ENCODE measurements around the gene PPID. TPM values are rescaled to one million over a fixed set of nuclear protein-coding genes. Genes with fewer than 3 reads are reported as not detected.
A peak's percentile ranks its signal among the peaks of the same experiment; 100 is the strongest.

The PPID gene
- total and polyA plus RNA-seq, 4 experiments from 2014 or later = 30.2 to 54.8 (median 40.7) TPM

DNA sequence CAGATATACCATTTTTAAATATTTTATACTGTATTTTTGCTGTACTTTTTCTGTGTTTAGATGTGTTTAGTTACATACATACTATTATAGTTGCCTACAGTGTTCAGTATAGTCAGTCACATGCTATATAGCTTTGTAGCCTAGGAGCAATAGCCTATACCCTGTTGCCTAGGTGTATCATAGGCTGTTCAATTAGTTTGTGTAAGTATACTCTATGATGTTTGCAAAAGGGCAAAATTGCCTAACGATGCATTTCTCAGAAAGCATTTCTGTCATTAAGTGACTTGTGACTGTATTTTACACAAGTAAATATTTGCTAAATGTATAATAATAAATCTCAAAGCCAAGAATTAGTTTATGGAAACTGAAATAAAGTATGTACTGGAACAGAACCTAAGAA, 41.6 kb downstream of the PPID start:
- Mint-ChIP-seq H3K27ac (no peak overlapping the region), H3K4me3 (no peak overlapping the region), H3K9me3 (no peaks in the 10 kb centered on the region), H3K27me3 (no peaks in the 10 kb centered on the region), H3K36me3 (peaks cover 10 to 28% of the 10 kb centered on the region in 2 donors), H3K4me1 (peaks cover 0 to 2% (median under 1%) of the 10 kb centered on the region in 4 donors)
- POLR2A ChIA-PET (ENCODE audit: partially characterized antibody) = no interaction called here
- CTCF ChIA-PET (ENCODE audit: partially characterized antibody) = interaction anchor here (1.7 kb wide), 1 partner anchor 11 kb away, joined by 5 read pairs; no protein-coding TSS in a partner anchor
- DNase-seq = no peak
- Histone ChIP-seq H3K27ac (ENCODE audit: low read depth, low read length) (no peak overlapping the region), H3K4me1 (ENCODE audit: insufficient read depth, low read length) (no peaks in the 10 kb centered on the region), H3K27me3 (ENCODE audit: insufficient read depth, low read length) (no peaks in the 10 kb centered on the region), H3K9me3 (ENCODE audit: control insufficient read depth in 1 of 2, low read length in 2 of 2) (no peaks in the 10 kb centered on the region), H3K36me3 (ENCODE audit: insufficient read depth, low read length) (no peaks in the 10 kb centered on the region), H3K4me3 (ENCODE audit: low read length in 2 of 2) (no peak overlapping the region)
- intact Hi-C loops (cut with micrococcal nuclease) = no loop called here

DNA sequence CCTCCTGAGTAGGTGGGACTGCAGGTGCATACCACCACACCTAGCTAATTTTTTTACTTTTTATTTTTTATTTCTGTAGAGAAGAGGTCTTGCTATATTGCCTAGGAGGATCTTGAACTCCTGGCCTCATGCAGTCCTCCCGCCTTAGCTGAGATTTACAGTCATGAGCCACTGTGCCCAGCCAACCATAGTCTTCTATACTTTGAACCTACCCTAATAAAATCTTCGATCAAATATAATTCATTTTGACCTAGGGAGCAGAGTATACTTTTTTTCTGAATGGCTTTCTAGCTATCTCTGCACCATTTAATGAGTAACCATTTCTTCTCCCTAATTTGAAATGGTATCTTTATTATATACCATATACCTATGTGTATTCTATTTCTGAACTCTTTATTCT, 44.4 kb downstream of the PPID start:
- H3K4me1 Mint-ChIP-seq = peaks cover 1 to 6% (median 2%) of the 10 kb centered on the region in 4 donors
- H3K36me3 ChIP-seq (ENCODE audit: insufficient read depth, low read length) = no peaks in the 10 kb centered on the region
- peaks cover 6 to 19% of the 10 kb centered on the region in 2 donors for H3K36me3 Mint-ChIP-seq
- no peaks in the 10 kb centered on the region for H3K9me3 Mint-ChIP-seq
- H3K27me3 ChIP-seq (ENCODE audit: insufficient read depth, low read length) = no peaks in the 10 kb centered on the region
- H3K27me3 Mint-ChIP-seq = no peaks in the 10 kb centered on the region
- ChIA-PET POLR2A (ENCODE audit: partially characterized antibody) (no interaction called here), CTCF (ENCODE audit: partially characterized antibody) (interaction anchor here (0.7 kb wide), 1 partner anchor 12 kb away, joined by 3 read pairs; no protein-coding TSS in a partner anchor)
- H3K4me1 ChIP-seq (ENCODE audit: insufficient read depth, low read length) = peaks cover under 1% of the 10 kb centered on the region
- intact Hi-C loops (cut with micrococcal nuclease) = no loop called here
- no peak overlapping the region for H3K27ac ChIP-seq (ENCODE audit: low read depth, low read length)
- no peaks in the 10 kb centered on the region for H3K9me3 ChIP-seq (ENCODE audit: control insufficient read depth in 1 of 2, low read length in 2 of 2)
- H3K27ac Mint-ChIP-seq = peak overlapping the region in 1 of 7 donors; percentile 5
- no peak overlapping the region for H3K4me3 ChIP-seq (ENCODE audit: low read length in 2 of 2)
- no peak overlapping the region for H3K4me3 Mint-ChIP-seq
- DNase-seq = no peak

DNA sequence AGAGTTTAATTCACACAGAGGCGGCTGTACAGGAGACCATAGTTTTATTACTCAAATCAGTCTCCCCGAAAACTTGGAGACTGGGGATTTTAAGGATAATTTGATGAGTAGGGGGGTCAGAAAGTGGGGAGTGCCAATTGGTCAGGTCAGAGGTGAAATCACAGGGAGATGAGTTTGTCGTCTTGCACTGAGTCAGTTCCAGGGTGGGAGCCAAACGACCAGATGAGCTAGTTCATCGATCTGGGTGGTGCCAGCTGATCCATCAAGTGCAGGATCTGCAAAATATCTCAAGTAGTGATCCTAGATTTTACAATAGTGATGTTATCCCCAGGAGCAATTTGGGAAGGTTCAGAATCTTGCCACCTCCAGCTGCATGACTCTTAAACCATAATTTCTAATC, 47.1 kb downstream of the PPID start:
- H3K27me3 ChIP-seq (ENCODE audit: insufficient read depth, low read length) = no peaks in the 10 kb centered on the region
- no peak overlapping the region for H3K4me3 ChIP-seq (ENCODE audit: low read length in 2 of 2)
- H3K9me3 ChIP-seq (ENCODE audit: control insufficient read depth in 1 of 2, low read length in 2 of 2) = no peaks in the 10 kb centered on the region
- H3K27ac ChIP-seq (ENCODE audit: low read depth, low read length) = no peak overlapping the region
- H3K4me1 ChIP-seq (ENCODE audit: insufficient read depth, low read length) = peaks cover 13% of the 10 kb centered on the region
- CTCF ChIA-PET (ENCODE audit: partially characterized antibody) = interaction anchor here (0.8 kb wide), 1 partner anchor 93 kb away, joined by 3 read pairs; no protein-coding TSS in a partner anchor
- POLR2A ChIA-PET (ENCODE audit: partially characterized antibody) = no interaction called here
- no peaks in the 10 kb centered on the region for H3K27me3 Mint-ChIP-seq
- DNase-seq = no peak
- H3K36me3 Mint-ChIP-seq = peaks cover 11 to 16% of the 10 kb centered on the region in 2 donors
- H3K36me3 ChIP-seq (ENCODE audit: insufficient read depth, low read length) = no peaks in the 10 kb centered on the region
- no peak overlapping the region for H3K4me3 Mint-ChIP-seq
- peak overlapping the region in 1 of 7 donors; percentile 6 for H3K27ac Mint-ChIP-seq
- H3K9me3 Mint-ChIP-seq = peaks cover 0 to under 1% (median 0%) of the 10 kb centered on the region in 8 donors
- H3K4me1 Mint-ChIP-seq = peaks cover 8 to 20% (median 16%) of the 10 kb centered on the region in 4 donors
- intact Hi-C loops (cut with micrococcal nuclease) = no loop called here

DNA sequence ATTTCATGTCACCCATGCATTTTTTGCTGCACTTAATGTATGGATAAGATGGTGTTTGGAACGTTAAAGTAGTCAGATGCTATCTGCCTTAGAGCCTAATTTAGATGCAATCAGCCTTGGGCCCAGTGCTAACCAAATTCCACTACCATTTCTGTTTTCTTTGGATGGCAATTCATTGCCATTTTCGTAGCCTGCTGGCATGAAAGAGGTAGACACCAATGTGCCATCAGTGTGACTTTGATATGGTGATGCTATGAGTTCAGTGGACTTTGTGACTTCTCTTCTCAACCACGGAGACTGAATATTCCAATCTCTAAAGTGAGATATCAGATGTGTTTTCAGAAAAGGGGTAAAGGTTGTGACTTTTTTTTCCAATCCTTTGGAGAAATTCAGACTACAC, 49.6 kb downstream of the PPID start:
- H3K36me3 Mint-ChIP-seq = peaks cover 4 to 10% of the 10 kb centered on the region in 2 donors
- no peak overlapping the region for H3K27ac ChIP-seq (ENCODE audit: low read depth, low read length)
- no peaks in the 10 kb centered on the region for H3K27me3 ChIP-seq (ENCODE audit: insufficient read depth, low read length)
- no peaks in the 10 kb centered on the region for H3K36me3 ChIP-seq (ENCODE audit: insufficient read depth, low read length)
- H3K27ac Mint-ChIP-seq = peak overlapping the region in 3 of 7 donors; percentile 9 to 92 (median 65)
- POLR2A ChIA-PET (ENCODE audit: partially characterized antibody) = no interaction called here
- H3K4me3 ChIP-seq (ENCODE audit: low read length in 2 of 2) = no peak overlapping the region
- intact Hi-C loops (cut with micrococcal nuclease) = loop anchor here (5.0 kb wide), 1 partner anchor 504 kb away; no protein-coding TSS in a partner anchor
- no peak for DNase-seq
- no peaks in the 10 kb centered on the region for H3K27me3 Mint-ChIP-seq
- CTCF ChIA-PET (ENCODE audit: partially characterized antibody) = no interaction called here
- peaks cover 0 to 2% (median 0%) of the 10 kb centered on the region in 8 donors for H3K9me3 Mint-ChIP-seq
- H3K4me1 Mint-ChIP-seq = peaks cover 14 to 34% (median 23%) of the 10 kb centered on the region in 4 donors
- H3K4me3 Mint-ChIP-seq = peak overlapping the region in 3 of 8 donors; percentile 18 to 54 (median 45)
- no peaks in the 10 kb centered on the region for H3K9me3 ChIP-seq (ENCODE audit: control insufficient read depth in 1 of 2, low read length in 2 of 2)
- H3K4me1 ChIP-seq (ENCODE audit: insufficient read depth, low read length) = peaks cover 22% of the 10 kb centered on the region

DNA sequence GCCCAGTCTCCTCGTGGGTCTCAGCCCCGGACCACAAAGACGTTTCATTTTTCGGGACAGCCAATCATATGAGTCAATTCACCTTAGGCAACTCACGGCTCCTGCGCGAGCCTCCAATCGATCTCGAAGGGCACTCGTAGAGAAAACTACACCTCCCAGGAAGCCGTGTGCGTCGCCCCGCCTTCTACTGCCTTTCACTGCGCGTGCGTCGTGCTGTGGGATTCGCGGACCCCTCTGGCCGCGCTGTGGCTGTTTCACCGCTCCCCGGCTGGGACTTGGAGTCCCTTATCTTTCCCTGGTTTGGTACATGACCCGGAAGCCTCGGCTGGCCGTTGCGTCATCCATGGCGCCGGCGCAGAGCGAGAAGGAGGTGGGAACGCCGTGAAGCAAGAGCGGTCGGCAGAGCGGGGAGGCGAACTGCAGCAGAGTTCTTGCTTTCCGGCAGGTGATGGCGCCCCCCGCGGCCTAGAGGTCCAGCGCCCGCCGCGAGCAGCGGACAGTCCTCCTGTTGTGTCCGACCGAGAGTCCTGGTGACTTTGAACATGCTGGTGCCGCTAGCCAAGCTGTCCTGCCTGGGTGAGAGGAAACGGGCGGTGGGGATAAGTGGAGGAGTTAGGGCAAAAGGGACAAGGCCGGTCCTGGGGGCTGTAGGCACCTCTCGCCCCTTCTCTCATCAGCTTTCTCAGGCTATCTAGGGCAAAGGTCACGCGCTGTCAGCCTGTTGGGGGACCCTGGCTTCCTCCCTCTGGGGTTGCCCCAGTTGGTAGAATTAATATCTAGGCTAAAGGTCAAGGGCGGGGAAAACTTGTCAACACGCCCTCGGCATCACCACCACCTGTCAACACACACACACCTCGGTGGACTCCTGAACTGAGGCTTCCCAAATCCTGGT, 51.0 kb downstream of the PPID start, which contains the start of gene ETFDH:
Gene ETFDH, plus strand, starts transcription at position 382 of the 892 bp plus-strand sequence. Its CDS starts 161 bp downstream, at position 543.
- ChIA-PET CTCF (ENCODE audit: partially characterized antibody) (no interaction called here), POLR2A (ENCODE audit: partially characterized antibody) (no interaction called here)
- H3K36me3 Mint-ChIP-seq = peaks cover 4 to 10% of the 10 kb centered on the region in 2 donors
- peaks cover 0 to 2% (median 0%) of the 10 kb centered on the region in 8 donors for H3K9me3 Mint-ChIP-seq
- H3K4me3 Mint-ChIP-seq = peak within 1 kb of the TSS; percentile 92 to 98 (median 96)
- DNase-seq = peak; percentile 97 to 99 (median 99)
- no peaks in the 10 kb centered on the region for H3K36me3 ChIP-seq (ENCODE audit: insufficient read depth, low read length)
- H3K4me3 ChIP-seq (ENCODE audit: low read length in 2 of 2) = peak within 1 kb of the TSS; percentile 53 to 94
- H3K27me3 ChIP-seq (ENCODE audit: insufficient read depth, low read length) = no peaks in the 10 kb centered on the region
- H3K4me1 ChIP-seq (ENCODE audit: insufficient read depth, low read length) = peaks cover 22% of the 10 kb centered on the region
- no peaks in the 10 kb centered on the region for H3K27me3 Mint-ChIP-seq
- H3K9me3 ChIP-seq (ENCODE audit: control insufficient read depth in 1 of 2, low read length in 2 of 2) = no peaks in the 10 kb centered on the region
- H3K4me1 Mint-ChIP-seq = peaks cover 12 to 34% (median 23%) of the 10 kb centered on the region in 4 donors
- peak within 1 kb of the TSS; percentile 92 to 99 (median 98) for H3K27ac Mint-ChIP-seq
- peak within 1 kb of the TSS; percentile 92 for H3K27ac ChIP-seq (ENCODE audit: low read depth, low read length)
- intact Hi-C loops (cut with micrococcal nuclease) = loop anchor here (1.0 to 5.0 kb wide), 4 partner anchors 51 to 505 kb away; partner anchors contain the start of genes FNIP2, PPID and RAPGEF2

DNA sequence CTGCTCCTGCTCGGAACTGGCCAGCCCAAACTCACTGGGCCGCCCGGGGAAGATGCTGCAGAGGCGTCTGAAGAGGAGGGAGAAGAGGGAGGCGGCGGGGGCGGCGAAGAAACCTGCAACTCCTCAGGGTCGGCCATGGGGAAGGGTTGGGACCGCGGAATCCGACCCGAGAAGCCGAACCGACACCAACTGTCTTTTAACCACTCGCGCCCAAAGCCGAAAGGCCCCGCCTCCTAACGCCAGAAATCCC, 51.6 kb downstream of the PPID start, which contains the start of gene C4orf46:
Gene C4orf46, minus strand, starts transcription at position 223 of the 250 bp plus-strand sequence. Its CDS starts 86 bp downstream, at position 137.
- peak within 1 kb of the TSS; percentile 92 to 99 (median 98) for H3K27ac Mint-ChIP-seq
- H3K4me3 ChIP-seq (ENCODE audit: low read length in 2 of 2) = peak within 1 kb of the TSS; percentile 53 to 94
- H3K36me3 Mint-ChIP-seq = peaks cover 4 to 10% of the 10 kb centered on the region in 2 donors
- no peaks in the 10 kb centered on the region for H3K27me3 ChIP-seq (ENCODE audit: insufficient read depth, low read length)
- no peak for DNase-seq
- H3K27ac ChIP-seq (ENCODE audit: low read depth, low read length) = peak within 1 kb of the TSS; percentile 92
- peaks cover 22% of the 10 kb centered on the region for H3K4me1 ChIP-seq (ENCODE audit: insufficient read depth, low read length)
- intact Hi-C loops (cut with micrococcal nuclease) = loop anchor here (5.0 kb wide), 1 partner anchor 506 kb away; no protein-coding TSS in a partner anchor
- no peaks in the 10 kb centered on the region for H3K36me3 ChIP-seq (ENCODE audit: insufficient read depth, low read length)
- H3K27me3 Mint-ChIP-seq = no peaks in the 10 kb centered on the region
- H3K4me3 Mint-ChIP-seq = peak within 1 kb of the TSS; percentile 92 to 98 (median 96)
- ChIA-PET CTCF (ENCODE audit: partially characterized antibody) (interaction anchor here (1.7 kb wide), 1 partner anchor 9 kb away, joined by 5 read pairs; no protein-coding TSS in a partner anchor), POLR2A (ENCODE audit: partially characterized antibody) (no interaction called here)
- H3K4me1 Mint-ChIP-seq = peaks cover 12 to 34% (median 23%) of the 10 kb centered on the region in 4 donors
- H3K9me3 ChIP-seq (ENCODE audit: control insufficient read depth in 1 of 2, low read length in 2 of 2) = no peaks in the 10 kb centered on the region
- peaks cover 0 to 2% (median 0%) of the 10 kb centered on the region in 8 donors for H3K9me3 Mint-ChIP-seq

All from CD4-positive, alpha-beta memory T cell (primary cell).